T-helper 9 cell (primary cell): ENCODE measurements around the gene PARG.
"Not testable (repeated sequence)": the region's sequence is repeated elsewhere in the genome, so short reads cannot be mapped to it uniquely, and the experiment has no call there.

Experiments used
- DNase-seq: peaks from one replicate; pipeline ENCODE4 v3.0.0-alpha.2; 2020

The PARG gene

GRCh38 chr10:49900406-49900805, 41.4 kb downstream of the PARG start:
- DNase-seq: not testable (repeated sequence)

GRCh38 chr10:49899999-49900398, 41.8 kb downstream of the PARG start:
- DNase-seq: not testable (repeated sequence)

GRCh38 chr10:49890025-49890424, 51.8 kb downstream of the PARG start:
- not testable (repeated sequence) for DNase-seq

- not testable (repeated sequence) for DNase-seq
These were observed 57.0 kb downstream of the PARG start for GRCh38 chr10:49884739-49885331.

GRCh38 chr10:49883852-49884251, 58.0 kb downstream of the PARG start:
- not testable (repeated sequence) for DNase-seq

- DNase-seq: not testable (repeated sequence)
These were observed 59.5 kb downstream of the PARG start for GRCh38 chr10:49882327-49882726.

GRCh38 chr10:49872740-49873139, 69.1 kb downstream of the PARG start:
- not testable (repeated sequence) for DNase-seq

- DNase-seq: not testable (repeated sequence)
These were observed 70.4 kb downstream of the PARG start for GRCh38 chr10:49871462-49871861.

GRCh38 chr10:49859933-49860332, 81.9 kb downstream of the PARG start:
- not testable (repeated sequence) for DNase-seq

- not testable (repeated sequence) for DNase-seq
These were observed 83.0 kb downstream of the PARG start for GRCh38 chr10:49858697-49859382.

- not testable (repeated sequence) for DNase-seq
These were observed 92.3 kb downstream of the PARG start for GRCh38 chr10:49849520-49849919.

- DNase-seq: no peak
These were observed 96.8 kb downstream of the PARG start for GRCh38 chr10:49844775-49845595.

- not testable (repeated sequence) for DNase-seq
These were observed 99.5 kb downstream of the PARG start for GRCh38 chr10:49842333-49842628.

- no peak for DNase-seq
These were observed 100.1 kb downstream of the PARG start for GRCh38 chr10:49841615-49842332.

- DNase-seq: no peak
These were observed 104.1 kb downstream of the PARG start for GRCh38 chr10:49837685-49838084.

GRCh38 chr10:49837051-49837478, 104.8 kb downstream of the PARG start:
- DNase-seq: no peak

GRCh38 chr10:49834976-49835375, 106.9 kb downstream of the PARG start:
- no peak for DNase-seq

- DNase-seq: no peak
These were observed 107.6 kb downstream of the PARG start for GRCh38 chr10:49834201-49834600.

- no peak for DNase-seq
These were observed 108.7 kb downstream of the PARG start for GRCh38 chr10:49833168-49833567.

- no peak for DNase-seq
These were observed 110.3 kb downstream of the PARG start for GRCh38 chr10:49831352-49832035.

GRCh38 chr10:49830846-49831245, 111.0 kb downstream of the PARG start:
- DNase-seq: no peak

- DNase-seq: no peak
These were observed 111.8 kb downstream of the PARG start for GRCh38 chr10:49830016-49830415.
